D341Med (cell line): ENCODE results near the gene ANXA8.

ENCODE experiments used
- DNase-seq: peaks from one replicate; pipeline ENCODE4 v3.0.0; 2012; ENCODE audit warnings: low spot score

ANXA8 gene

DNA sequence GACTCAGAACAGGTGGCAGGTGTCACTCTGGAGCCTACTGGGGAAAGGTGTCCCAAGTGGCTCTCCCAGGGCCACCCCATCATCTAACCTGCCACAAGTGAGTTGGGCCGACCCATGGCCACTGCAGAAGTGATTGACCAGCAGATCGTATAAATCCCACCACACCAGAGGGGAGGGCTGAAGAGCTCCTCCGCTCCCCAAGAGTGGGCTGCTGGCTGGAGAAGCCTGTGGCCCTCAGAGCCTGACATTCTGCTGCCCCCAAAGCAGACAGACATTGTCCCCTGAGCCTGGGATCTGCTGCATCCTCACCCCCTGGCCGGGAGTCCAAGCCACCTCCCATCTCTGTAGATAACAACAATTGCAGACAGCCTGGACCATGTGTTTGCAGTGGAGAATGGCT, 36.7 kb downstream of the ANXA8 start:
- peak; percentile 11 for DNase-seq

DNA sequence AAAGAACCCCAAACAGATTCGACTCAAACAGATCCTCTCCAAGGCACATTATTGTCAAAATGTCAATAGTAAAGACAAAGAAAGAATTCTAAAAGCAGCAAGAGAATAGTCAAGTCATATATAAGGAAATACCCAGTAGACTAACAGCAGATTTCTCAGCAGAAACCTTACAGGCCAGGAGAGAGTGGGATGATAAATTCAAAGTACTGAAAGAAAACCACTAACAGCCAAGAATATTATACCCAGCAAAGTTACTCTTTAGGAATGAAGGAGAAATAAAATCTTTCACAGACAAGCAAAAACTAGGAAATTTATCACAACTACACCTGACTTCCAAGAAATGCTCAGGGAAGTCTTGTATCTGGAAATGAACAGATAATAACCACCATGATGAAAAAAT, 38.2 kb downstream of the ANXA8 start:
- no peak for DNase-seq

DNA sequence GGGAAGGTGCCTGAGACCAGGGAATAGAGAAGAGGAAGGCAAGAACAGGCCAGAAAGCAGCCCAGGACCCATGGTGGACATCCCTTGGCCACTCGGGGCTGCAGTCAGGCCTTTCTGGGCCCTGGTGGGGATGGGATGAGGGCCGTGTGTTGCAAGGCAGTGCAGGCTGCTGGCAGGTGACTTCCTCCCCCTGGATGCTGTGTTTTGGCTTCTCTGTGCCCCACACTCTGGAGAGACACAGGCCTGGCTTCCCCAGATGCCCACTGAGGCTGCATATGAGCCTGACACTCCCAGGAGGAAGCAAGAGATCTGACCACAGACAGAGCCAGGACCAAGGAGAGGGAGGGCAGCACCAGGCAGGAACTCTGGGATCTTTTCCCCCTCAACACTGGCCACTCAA, 39.9 kb downstream of the ANXA8 start:
- DNase-seq = no peak

DNA sequence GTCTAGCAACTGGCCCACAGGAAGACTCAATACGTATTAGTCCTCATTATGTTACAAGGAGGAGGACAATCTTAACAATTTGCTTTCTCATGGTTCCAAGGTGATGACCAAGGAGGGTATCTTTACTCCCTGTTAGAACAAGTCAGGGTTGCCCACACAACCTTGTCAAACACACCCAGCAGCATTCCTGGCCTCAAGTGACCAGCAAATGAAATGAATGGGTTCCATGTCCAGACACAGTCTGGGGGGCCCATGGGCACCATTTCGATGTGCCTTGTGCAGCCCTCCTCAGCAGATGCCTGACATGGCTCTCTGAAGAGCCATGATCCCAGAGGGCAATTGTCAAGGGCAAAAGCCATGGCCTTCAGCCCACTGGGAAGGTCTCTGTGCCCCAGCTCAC, 40.8 kb downstream of the ANXA8 start:
- DNase-seq = peak; percentile 10

DNA sequence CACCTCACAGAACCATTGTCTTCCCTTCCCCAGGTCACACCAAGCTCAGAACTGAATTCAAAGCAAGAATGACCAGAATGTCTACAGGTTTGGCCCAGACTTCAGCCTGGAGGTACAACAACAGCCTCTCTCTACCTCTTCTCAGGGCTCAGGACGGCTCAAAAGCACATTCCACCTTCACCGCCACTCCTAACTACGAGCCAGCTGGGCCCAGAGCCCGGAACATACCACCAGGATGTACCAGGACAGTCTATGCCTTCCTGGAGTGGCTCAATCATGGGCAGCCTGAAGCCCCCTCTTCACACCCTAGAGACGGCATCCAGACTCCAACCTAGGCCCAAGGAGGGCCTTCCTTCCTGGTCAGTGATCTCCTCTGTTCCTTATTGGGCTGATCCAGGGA, 41.6 kb downstream of the ANXA8 start:
- DNase-seq = no peak

DNA sequence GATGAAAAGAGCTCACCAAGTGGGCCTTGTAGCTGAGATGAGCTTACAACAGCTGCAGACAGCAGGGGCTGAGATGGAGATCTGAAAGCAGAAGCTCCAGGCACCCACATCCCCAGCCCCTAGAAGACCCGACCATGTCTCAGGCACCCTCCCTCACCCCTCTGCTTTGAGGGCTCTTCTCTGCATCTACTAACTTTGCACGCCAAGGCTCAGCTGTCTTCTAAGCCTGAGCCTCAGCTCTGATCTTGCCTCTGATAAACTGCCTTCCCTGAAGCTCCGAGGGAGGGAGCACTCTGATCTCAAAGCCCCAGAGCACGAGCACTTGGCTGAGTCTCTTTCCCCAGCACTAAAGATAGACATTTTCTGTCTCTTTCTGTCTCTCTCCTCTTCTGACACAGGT, 42.0 kb downstream of the ANXA8 start:
- peak; percentile 17 for DNase-seq

DNA sequence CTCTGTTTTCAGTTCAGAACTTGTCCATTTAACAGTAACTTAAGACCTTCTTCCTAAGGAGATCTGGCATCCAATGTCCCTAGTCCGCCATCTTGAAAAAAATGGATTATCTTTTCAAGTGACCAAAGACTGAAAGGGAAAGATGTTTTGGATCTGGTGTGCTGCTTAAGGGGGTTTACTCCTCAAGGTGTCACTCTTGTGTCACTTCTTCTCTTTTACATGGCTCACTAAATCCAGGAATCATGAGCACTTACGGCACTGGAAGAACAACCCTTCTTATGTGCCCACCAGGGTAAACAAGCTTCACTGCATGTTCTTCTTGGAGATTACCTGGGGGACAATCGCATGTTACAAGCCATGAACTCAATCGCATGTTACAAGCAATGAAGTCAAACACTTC, 43.7 kb downstream of the ANXA8 start:
- no peak for DNase-seq

DNA sequence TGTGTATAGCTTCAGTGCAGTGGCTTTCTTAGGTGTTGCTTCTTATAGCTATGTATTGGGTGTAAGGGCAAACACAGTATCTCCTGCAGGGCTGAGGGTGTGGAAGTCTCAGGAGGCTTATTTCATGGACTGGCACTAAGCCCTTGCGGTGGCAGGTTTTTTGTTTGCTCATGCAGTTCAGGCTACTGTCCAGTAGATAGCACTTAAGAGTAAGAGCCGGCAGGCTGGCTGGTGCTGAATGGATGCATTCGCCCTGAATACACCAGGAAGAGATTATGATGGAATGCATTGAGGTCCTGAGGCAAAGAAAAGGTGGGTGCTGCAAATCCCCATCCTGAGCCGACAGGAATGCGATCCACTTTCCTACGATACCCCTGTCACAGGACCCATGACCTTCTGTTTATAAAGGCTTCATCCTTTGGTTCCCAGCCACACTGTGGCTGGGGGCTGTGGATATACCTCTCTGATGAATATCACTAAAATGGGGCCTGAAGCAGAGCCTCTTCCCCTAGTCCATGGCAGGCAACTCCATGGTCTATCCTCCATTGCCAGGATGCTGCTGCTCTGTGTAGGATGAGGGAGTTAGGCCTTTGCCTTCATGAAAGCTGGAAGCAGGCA, 44.9 kb downstream of the ANXA8 start:
- DNase-seq = peak; percentile 39

DNA sequence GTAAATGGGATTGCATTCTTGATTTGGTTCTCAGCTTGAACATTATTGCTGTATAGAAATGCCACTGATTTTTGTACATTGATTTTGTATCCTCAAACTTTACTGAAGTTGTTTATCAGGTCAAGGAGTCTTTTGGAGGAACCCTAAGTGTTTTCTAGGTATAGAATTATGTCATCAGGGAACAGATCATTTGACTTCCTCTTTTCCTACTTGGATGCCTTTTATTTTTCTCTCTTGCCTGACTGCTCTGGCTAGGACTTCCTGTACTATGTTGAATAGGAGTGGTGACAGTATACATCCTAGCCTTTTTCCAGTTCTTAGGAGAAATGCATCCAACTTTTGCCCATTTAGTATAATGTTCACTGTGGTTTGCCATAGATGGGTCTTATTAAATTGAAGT, 48.8 kb downstream of the ANXA8 start:
- no peak for DNase-seq

DNA sequence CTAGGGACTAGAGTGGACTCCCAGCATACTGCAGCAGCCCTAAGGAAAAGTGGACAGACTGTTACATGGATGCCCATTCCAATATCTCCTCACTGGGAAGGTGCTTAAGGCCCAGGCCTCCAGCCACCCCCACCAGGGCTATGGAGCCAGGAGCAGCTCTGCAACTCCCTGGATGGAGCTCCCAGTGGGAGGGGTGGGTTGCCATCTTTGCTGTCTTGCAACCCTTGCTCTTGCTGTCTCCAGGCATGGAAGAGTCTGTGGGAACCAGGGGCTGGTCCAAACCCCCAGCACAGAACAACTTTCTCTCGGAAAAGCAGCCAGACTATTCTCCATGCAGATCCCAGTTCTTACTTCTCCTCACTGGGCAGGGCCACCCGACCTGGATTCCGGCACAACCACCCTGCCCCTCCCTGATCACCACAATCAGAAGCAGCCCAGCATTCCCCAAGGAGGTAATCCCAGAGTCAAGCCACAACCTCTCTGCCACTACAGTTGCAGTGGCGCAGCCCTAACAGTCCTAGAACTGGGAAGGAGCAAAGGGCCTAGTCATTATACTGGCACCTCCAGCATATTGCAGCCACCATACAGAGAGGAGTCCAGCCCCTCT, 58.0 kb downstream of the ANXA8 start:
- no peak for DNase-seq

DNA sequence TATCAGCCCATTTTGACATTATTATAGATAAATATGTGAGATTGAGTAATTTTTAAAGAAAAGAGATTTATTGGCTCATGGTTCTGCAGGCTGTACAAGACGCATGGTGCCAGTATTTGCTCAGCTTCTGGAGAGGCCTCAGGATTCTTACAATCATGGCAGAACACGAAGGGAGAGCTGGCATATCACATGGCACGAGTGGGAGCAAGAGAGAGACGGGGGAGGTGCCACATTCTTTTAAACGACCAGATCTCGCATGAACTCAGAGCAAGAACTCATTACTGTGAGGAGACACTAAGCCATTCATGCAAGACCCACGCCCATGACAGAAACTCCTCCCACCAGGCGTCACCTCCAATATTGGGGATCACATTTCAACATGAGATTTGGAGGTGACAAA, 59.7 kb downstream of the ANXA8 start:
- DNase-seq = no peak

DNA sequence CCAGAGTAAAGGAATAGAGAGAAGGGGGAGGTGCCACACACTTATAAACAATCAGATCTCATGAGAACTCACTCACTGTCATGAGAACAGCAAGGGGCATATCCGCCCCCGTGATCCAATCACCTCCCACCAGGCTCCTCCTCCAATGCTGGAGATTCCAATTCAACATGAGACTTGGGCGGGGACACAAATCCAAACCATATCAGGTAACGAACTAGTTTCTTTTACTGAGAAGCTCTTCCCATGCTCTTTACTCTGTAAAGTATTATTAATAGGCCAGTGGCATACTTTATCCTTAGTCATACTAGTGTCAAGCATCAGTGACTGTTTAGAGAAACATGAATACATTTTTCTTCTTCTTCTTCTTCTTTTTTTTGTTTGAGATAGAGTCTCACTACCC, 60.4 kb downstream of the ANXA8 start:
- DNase-seq = no peak

DNA sequence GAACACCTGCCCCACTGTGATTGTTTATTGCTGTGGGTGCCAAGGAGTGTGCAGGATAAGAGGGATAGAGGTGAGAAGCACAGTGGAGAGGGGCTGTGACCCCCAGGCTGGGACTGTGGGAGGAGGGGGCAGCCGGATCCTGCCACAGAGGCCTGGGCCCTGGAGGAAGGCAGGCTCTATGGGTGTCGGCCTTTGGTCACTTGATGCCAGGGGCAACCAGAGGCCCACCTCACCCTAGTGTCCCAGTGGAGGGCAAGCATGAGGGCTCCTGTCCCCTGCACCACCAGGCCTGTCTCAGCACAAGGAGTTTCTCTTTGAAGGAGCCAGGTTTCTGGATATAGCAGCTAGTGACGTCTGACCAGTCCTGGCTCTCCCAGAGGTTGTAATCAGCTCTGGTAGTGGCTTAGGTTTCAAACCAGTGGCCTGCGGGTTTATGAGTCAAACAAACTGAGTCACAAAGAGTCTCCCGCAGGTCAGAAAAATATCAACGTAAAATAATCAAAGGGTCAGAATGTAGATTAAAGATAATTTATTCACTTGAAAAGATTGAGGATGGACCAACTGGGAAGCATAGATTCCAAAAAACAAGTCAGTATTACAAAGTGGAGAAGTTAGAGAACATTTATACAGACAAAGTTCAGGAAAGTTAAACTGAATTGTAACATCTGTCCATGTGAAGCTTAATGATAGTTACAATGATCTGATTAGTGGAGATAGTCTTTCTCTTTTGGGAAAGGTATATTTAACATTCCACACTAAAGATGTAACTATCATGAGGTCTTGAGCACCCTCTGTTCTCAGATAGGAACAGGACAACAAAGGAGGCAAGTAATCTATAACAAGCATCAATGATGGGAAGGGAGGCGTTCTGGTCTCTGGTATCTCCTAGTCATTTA, 62.6 kb downstream of the ANXA8 start:
- DNase-seq = no peak

DNA sequence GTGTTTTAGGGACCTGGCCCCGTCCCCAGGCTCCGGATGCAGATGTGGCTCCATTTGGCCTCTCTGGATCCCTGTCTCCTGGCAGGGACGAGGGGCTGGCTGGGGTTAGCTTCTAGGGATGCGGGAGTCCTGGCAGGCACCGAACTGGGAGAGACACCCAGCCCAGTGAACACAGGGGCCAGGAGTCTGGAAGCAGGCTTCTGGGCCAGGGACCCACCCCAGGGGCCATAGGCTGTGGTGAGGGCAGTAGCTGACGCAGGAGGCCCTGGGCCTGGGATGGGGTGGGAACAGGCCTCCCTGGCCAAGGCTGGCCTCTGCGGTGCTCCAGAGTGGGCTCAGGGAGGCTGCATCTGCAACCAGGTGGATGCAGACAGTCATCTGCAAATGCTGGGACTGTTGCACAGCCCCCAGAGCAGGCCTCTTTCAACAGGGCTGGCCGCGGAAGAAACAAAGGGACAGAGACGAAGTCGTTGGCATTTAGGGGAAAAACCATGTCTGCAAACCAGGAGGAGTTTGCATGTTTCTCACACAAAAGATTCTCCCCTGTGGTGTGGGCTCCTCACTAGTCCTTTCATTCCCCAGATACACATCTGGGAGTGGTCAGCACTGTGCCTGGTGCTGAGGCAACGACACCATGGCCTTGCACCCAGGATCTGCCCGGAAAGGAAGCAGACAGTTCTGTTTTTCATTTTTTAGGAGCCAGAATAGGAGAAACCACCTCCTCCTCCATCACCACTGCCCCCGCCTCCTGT, 63.4 kb downstream of the ANXA8 start:
- peak; percentile 25 for DNase-seq

DNA sequence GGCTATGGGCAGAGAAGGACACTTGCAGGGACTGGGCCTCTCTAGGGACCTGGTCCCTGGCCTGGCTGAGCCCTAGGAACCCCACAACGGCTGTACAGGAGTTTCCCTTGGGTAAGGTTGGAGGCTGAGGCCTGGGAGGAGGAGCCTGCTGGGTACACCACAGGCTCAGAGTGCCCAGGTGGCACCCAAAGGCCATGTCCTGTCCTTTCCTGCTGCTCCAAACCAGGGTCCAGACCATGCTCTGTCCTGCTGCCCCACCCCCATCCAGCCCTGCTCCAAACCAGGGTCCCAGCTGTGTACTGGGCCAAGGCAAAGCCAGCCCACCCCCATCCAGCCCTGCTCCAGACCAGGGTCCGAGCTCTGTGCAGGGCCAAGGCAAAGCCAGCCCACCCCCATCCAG, 64.5 kb downstream of the ANXA8 start:
- DNase-seq = no peak

DNA sequence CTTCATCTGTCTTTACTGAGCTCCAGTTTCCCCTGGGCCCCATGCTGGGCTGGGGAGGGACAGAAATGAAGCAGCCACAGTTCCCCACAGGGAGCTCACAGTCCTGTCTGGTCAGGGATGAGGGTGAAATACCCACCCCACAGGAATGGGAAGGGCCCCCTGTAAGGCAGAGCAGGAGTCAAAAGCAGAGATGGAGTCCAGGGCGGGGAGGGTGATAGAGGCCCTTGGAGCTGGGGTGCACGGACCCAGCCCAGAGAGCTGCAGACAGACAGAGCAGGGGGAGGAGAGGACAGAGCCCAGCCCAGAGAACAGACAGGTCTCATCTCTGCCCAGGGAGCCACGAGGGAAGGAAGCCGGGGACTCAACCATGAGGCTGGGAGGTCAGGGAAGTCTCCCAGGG, 64.9 kb downstream of the ANXA8 start:
- peak; percentile 25 for DNase-seq

DNA sequence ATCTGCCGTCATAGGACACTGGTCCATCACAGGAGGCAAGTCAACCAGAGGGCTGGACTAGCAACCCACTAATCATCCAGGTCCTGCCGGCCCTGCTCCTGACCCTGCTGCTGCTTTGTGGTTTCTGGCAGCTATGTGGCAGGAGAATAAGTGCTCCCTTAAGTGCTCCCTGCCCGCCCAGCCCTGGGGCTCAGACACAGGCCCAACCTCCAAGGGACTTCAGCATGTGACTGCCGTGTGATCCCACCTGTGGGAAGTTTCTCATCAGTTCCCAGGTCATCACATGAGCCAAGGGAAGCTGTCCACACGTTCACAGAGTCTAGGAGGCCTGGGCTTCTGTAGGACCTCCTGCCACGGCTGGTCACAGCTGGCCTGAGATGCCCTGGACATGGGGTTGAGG, 65.6 kb downstream of the ANXA8 start:
- DNase-seq = no peak
